Cardiac fibroblast (primary cell): Measurements from ENCODE around the gene SFMBT2.

Experiments
- DNase-seq, 2 donors: peaks; one replicate each; pipeline versions ENCODE4 v3.0.0 to v3.0.0-alpha.2; 2010; ENCODE audit warnings: low read depth in 2 of 2
- H3K4me3 ChIP-seq, 2 donors: replicated peaks in 1 of 2; 1 replicate in 1 of 2; 2 replicates in 1 of 2; pipeline ENCODE4 v1.5.1; 2011; ENCODE audit warnings: low read depth in 2 of 2, low read length in 2 of 2, mild to moderate bottlenecking in 2 of 2, moderate library complexity in 1 of 2
- TF ChIP-seq, protein P1 (sequence below): IDR thresholded peaks from one replicate; pipeline ENCODE4 v1.5.1; 2011; ENCODE audit warnings: low read depth, mild to moderate bottlenecking, low read length, inconsistent platforms

The SFMBT2 gene

DNA sequence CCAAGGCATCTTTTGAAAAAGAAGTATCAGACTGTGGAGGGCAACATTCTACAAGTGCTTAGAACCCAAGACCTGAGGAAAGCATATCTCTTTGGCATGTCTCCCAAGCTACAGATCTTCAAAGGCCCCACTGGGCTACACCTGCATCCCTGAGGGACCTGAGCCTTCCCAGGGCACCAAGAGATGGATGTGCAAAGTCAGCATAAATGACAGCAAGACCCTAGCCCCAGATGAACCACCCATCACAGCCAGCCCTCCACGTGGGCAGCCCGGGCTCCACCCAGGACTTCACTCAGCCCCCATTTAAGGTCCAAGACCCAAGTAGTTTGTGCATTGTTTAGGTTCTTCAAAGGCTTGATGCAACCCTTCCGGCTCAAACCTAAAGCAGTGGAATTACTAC lies 123.5 kb downstream of the SFMBT2 start:
- no peak for DNase-seq
- no peak overlapping the region for H3K4me3 ChIP-seq
- TF ChIP-seq, protein P1, sequence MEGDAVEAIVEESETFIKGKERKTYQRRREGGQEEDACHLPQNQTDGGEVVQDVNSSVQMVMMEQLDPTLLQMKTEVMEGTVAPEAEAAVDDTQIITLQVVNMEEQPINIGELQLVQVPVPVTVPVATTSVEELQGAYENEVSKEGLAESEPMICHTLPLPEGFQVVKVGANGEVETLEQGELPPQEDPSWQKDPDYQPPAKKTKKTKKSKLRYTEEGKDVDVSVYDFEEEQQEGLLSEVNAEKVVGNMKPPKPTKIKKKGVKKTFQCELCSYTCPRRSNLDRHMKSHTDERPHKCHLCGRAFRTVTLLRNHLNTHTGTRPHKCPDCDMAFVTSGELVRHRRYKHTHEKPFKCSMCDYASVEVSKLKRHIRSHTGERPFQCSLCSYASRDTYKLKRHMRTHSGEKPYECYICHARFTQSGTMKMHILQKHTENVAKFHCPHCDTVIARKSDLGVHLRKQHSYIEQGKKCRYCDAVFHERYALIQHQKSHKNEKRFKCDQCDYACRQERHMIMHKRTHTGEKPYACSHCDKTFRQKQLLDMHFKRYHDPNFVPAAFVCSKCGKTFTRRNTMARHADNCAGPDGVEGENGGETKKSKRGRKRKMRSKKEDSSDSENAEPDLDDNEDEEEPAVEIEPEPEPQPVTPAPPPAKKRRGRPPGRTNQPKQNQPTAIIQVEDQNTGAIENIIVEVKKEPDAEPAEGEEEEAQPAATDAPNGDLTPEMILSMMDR: no peak

DNA sequence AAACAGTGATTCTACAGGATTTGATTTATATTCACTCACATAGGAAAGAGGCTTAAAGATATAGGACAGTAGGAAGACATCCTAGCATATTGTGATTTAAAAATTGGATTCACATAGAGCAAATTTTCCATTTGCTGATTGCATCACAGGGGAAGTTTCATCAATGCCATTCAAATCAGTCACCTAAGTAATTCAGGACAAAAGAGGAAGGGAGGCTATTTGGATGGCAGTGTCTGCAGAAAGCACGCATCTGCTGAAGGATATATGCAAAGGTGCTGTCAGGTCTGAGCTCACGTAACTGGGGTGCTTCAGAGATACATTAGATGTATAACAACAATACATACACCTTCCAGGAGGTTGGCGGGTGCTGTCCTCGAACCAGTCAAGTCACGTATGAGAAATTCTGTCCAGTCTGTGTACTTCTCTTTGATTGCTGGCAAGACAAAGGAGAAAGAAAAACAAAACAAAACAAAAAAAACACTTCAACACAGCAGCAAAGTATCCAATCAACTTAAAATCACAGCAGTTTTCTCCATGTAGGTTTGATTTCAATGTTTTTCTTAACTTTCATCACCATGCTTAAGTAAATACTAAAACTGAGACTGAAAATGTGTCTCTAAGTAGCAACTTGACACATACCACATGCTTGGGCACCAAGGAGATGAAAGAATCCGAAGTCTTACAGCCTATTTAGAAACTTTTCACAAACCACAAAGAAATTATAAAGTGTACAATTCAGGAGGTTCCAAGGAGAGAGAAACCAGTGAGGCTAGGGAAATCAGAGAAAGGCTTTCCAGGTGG lies 125.1 kb downstream of the SFMBT2 start:
- H3K4me3 ChIP-seq: no peak overlapping the region
- no peak for DNase-seq
- TF ChIP-seq, protein P1: no peak

DNA sequence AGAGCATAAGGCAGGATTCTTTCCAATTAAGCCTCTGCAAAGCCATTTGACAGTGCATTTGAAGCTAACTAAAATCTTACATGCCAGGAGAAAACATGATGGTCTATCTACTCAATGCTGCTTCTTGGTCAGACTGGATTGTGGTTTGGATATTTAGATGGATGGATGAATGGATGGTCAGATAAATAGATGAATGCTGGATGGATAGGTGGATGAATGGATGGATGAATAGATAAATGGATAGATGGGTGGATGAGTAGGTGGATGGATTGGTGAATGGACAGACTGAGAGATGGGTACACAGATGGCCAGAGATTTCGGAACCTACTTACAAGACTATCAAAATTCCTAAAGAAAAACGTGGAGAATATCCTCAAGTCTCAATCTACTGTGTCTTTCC lies 127.6 kb downstream of the SFMBT2 start:
- TF ChIP-seq, protein P1: no peak
- no peak overlapping the region for H3K4me3 ChIP-seq
- DNase-seq: no peak

DNA sequence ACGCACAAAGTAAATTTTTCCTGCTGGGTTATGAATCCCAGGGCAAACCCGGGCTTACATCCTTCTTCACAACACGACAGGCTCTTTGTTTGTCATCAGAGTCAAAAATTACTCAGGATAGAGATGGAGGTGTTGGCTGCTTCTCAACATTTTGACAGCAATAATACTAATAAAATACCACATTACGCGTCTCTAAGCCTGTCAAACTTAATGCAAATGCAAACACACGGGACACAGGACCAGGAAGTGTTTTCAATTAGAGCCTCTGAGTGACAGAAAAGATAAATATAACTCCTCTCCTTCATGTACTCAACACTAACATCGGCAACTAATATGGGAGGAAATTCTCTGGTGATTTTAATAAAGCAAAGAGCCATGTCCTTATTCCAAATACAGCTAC lies 128.4 kb downstream of the SFMBT2 start:
- no peak overlapping the region for H3K4me3 ChIP-seq
- TF ChIP-seq, protein P1: no peak
- no peak for DNase-seq

DNA sequence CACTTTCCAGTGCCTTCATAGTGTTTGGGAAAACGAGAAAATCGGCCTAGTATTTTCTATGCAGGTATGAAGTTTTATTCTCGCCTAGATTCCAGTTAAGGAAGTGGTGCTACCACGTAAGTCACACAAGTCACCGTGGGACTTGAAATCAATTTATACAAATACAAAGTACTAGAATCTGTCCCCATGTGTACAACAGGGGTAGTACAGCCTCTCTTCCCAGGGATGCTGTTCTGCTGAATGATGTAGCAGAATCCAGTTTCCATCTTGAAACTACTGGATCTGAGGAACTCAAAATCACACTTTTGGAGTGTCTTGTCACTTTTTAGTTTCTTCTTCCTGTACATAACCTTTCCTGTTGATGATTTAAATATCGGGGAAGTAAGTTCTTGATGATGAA lies 129.4 kb downstream of the SFMBT2 start:
- TF ChIP-seq, protein P1: no peak

DNA sequence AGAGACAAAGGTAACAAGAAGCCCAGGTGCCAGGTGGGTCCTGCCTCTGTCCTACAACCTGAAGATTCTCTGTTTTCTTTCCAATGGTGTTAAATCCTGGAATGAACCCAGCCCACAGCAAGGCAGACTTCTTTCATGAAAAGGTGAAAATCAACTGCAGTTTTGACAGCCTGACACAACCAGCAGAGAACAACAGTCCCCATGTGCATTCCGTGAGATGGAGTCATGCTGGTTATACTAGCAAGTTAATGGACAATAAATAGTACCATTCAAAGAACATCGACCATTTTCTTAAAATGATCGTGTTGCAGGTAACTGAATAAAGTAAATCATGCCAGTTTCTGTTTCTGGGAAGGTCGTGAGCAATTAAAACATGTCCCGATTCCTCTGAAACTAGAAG lies 131.5 kb downstream of the SFMBT2 start:
- TF ChIP-seq, protein P1: no peak
- no peak for DNase-seq
- no peak overlapping the region for H3K4me3 ChIP-seq

More for the DNA sequence above, 129.4 kb downstream of the SFMBT2 start:
- no peak overlapping the region for H3K4me3 ChIP-seq
- no peak for DNase-seq

DNA sequence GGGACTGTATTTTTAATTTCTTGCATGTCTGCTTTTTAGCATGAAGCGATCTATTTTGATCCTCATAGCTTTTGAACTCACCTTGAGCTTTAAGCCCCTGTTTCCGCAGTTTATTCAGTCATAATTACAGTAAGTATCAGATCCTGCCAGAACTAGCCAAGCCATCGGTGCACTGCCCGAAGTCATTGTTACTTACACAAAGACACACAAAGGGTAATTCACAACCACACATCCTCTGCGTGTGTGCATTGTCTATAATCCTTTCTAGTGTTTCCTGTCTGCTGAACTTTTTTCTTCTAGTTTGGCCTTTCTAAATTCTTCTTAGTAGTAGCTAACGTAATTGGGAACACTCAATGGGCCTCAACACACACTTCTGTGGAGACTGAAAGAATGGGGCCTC lies 133.0 kb downstream of the SFMBT2 start:
- no peak for DNase-seq
- TF ChIP-seq, protein P1: no peak
- no peak overlapping the region for H3K4me3 ChIP-seq
